Effector CD8-positive, alpha-beta T cell (primary cell): ENCODE measurements around the gene MVK.

Source experiments
- DNase-seq: peaks from one replicate; lab custom pipeline; 2025; lab: John Stamatoyannopoulos, UW

Gene MVK

GRCh38 chr12:109631751-109632150 lies 58.2 kb downstream of the MVK start:
- no peak for DNase-seq

- DNase-seq, result no peak
These were observed 58.7 kb downstream of the MVK start for GRCh38 chr12:109632342-109632741.

GRCh38 chr12:109635717-109636116 lies 62.1 kb downstream of the MVK start:
- no peak for DNase-seq

- no peak for DNase-seq
These were observed 63.8 kb downstream of the MVK start for GRCh38 chr12:109637348-109637747.

GRCh38 chr12:109637996-109638395 lies 64.4 kb downstream of the MVK start:
- DNase-seq, result no peak

- DNase-seq, result no peak
These were observed 65.1 kb downstream of the MVK start for GRCh38 chr12:109638735-109639134.

GRCh38 chr12:109639151-109639872 lies 65.7 kb downstream of the MVK start:
- DNase-seq, result no peak

- DNase-seq, result no peak
These were observed 67.4 kb downstream of the MVK start for GRCh38 chr12:109640961-109641360.

GRCh38 chr12:109641422-109641821 lies 67.8 kb downstream of the MVK start:
- no peak for DNase-seq

- DNase-seq, result no peak
These were observed 69.0 kb downstream of the MVK start for GRCh38 chr12:109642506-109643132.

- no peak for DNase-seq
These were observed 71.6 kb downstream of the MVK start for GRCh38 chr12:109645194-109645593.

GRCh38 chr12:109645708-109646107 lies 72.1 kb downstream of the MVK start:
- no peak for DNase-seq
